HG03521 (cell line): Measurements from ENCODE around the gene RHCE.
"Not testable (repeated sequence)": the region's sequence is repeated elsewhere in the genome, so short reads cannot be mapped to it uniquely, and the experiment has no call there.

ENCODE experiments used
- ATAC-seq: cut with Tn5 transposase; IDR thresholded peaks from one replicate; pipeline ENCODE4 v1.9.1; 2021; ENCODE audit warnings: mild to moderate bottlenecking, moderate library complexity; ENCODE audit not compliant: unreplicated experiment

Gene RHCE

DNA sequence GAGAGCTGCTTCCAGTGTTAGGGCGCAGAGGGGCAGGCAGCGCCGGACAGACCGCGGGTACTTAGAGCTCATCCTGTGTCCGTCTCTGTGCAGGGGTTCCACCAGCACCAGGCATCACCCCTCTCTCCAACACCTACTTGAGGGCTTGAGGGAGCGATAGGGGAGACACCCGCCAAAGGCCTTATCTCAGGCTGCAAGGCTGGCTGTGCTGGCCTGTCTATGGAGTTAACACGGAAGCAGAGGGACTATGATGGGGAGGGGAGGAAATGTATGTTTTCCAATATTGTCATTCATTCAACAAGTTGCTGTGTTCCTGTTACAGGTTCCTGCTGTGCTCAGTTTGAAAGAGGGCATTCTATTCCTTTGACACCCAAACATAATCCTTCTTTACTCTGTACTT is at the start of gene RHCE:
TSS of gene RHCE (minus strand) at position 111 of the 400 bp plus-strand sequence. CDS start at position 72, 39 bp downstream.
- not testable (repeated sequence) for ATAC-seq

DNA sequence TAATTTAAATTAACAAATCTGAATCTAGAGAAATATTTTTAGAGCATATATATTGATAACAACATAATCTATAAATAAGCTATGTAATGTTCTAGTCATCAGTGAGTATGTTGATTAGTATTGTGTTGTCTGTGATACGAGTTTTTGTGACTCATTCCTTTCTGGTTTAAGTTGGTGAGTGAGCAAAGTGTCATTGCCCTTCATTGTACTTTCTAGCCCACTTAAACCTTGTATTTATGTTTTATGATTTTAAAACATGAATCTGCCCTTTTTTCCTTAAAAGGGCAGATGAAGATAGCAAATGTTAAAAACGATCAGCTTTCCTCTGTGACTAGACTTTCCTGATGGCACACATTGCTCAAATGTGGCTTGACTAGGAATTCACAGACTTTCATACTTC is 48.6 kb upstream of the RHCE start:
- no peak for ATAC-seq

DNA sequence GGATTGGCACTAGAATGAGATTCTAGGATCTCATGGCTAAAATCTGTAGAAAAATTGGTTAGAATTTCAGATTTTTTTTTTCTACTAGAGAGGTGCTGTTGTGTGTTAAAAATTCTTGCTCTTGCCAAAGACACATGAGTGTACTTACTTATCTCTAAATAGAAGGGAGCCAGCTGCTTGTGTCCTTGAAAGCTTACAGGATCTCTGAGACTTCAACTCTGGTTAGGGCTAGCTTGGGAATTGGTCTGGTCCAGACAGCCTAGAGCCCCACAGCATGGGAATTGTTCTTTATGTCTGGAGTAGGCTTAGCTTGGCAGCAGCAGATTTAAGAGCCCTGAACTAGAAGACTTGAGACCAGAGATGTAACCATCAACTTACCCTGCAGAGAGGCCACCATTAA is 47.4 kb upstream of the RHCE start:
- ATAC-seq = no peak

DNA sequence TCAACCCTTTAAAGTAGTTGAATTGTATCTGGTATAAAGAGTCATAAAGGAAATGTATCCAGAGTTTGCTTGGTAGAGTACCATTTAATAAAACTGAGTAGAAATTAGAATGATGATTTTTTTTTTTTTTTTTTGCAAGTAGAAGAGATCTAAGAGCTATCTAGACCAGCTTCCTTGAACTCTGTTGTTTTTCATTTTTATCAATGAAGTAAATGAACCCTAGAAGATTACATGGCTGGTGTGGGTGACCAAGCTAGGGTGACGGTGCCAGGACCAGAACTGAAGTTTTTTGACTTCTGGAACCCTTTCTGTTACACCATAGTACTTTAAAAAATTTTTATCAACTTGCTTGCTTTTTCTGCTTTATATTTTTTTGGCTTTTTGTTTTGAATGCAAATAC is 47.0 kb upstream of the RHCE start:
- ATAC-seq = no peak

DNA sequence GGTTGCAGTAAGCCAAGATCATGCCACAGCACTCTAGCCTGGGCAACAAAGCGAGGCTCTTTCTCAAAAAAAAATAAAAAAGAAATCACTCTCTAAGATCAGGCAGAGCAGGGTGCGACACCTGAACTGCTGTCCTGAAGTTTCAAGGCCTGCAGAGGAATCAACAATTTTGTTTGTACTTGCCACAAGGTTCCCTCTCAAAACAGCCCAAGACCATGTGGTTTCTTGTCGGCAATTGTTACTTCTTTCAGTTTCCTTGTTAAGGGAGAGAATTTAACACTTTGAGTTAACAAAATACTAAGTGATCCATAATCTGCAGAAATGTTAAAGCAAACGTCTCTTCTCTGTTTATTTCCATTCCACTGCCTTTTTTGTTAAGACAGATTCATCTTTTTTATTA is 46.6 kb upstream of the RHCE start:
- ATAC-seq = no peak

DNA sequence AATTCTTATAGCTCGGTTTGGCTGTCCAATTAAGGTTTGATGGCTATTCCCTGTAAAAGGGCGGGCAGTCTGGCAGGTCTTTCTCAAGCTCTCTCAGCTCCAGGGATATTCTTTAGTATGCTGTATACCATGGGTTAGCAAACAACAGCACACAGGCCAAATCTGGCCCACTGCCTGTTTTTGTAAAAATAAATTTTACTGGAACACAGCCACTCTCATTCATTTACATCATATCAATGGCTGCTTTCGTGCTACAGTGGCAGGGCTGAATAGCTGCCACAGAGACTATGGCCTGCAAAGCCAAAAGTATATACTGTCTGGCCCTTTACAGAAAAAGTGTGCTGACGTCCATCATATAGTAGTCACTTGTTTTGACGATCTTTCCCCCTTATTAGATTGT is 42.1 kb upstream of the RHCE start:
- ATAC-seq = no peak

DNA sequence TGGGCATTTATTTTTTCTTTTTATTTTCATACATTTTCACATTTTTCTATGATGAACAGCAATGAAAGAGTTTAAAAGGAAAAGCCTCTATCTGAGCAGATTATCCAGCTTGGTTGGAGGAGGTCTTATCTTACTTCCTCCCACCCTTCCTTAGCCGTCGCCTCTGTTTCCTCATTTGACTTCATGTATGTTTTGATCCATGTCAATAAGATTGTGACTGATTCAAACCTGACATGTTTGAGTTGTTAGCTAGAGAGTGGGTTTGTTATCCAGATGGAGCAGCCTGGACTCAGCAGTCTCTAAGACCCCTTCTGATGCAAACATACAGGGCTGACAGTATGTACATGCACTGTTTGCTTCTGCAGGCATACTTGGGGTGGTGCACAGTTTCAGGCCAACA is 41.2 kb upstream of the RHCE start:
- no peak for ATAC-seq

DNA sequence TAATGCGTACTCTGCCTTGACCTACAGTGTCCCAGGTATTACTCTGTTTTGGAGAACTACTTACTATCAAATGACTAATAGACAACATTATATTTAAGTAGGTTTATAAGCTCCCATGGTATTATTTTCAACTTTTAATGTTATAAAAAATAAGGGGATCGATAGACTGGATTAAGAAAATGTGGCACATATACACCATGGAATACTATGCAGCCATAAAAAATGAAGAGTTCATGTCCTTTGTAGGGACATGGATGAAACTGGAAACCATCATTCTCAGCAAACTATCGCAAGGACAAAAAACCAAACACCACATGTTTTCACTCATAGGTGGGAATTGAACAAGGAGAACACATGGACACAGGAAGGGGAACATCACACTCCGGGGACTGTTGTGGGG is 40.2 kb upstream of the RHCE start:
- not testable (repeated sequence) for ATAC-seq

DNA sequence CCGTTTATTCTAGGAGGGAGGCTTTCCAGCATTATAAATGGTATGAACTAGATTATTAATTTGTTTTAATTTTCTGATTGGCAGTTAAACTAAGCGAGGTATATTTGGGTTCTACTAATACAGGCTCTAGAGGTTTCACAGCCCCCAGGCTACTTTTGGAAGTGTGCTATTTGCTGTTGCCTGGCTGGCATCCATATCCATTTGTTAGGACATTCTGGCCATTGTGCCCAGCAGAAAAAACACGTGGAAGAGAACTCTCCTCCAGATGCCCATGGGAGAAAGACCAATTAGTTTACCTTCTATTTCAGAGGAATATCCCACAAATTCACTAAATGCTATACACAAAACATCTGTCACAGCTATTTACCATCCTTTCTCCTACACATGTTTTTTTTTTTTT is 39.4 kb upstream of the RHCE start:
- ATAC-seq = no peak

DNA sequence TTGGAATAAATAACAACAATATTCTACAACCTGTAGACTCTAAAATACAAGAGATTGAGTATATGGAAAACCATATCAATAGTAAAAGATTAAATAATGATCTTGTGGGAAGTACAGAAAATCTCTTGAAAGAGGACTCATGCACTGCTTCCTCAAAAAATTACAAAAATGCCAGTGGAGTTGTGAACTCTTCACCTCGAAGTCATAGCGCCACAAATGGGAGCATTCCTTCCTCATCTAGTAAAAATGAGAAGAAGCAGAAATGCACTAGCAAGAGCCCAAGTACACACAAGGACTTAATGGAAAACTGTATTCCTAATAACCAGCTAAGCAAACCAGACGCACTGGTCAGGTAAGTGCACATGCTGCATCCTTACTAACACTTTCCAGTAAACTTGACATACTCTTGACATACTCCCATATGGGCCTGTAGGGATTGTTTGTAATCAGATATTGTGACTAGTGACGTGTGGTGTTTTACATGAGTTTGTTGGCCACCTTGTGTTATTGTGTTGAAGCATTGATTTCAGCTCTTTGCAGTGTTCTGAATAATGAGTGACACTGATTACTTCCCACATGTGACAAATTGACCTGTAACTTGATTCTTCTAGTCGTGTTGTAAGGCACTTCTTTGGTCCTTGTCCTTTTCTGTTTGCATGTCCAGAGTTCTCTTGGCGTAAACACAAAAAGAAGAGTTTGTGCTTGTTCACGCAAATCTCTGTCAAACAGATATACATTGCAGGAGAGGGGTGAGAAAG is 38.1 kb upstream of the RHCE start:
- no peak for ATAC-seq

DNA sequence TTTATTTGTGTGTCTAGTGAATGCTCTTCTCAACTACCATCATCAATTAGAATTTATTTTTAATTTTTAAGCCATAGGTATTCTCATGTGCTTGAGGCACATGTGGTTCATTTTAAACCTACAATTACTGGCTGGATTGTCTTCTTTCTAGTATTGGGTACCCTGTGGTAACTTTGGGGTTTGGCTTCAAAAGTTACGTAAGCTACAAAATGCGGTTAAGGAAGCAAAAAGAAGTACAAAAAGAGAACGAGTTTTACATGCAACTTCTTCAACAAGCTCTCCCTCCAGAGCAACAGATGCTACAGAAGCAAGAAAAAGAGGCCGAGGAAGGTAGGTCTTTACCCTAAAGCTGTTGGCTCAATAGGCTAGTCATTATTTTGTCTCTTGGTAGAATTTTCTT is 35.9 kb upstream of the RHCE start:
- ATAC-seq = no peak

- no peak for ATAC-seq
Observed at GRCh38 chr1:25451908-25452307, 31.3 kb upstream of the RHCE start.

DNA sequence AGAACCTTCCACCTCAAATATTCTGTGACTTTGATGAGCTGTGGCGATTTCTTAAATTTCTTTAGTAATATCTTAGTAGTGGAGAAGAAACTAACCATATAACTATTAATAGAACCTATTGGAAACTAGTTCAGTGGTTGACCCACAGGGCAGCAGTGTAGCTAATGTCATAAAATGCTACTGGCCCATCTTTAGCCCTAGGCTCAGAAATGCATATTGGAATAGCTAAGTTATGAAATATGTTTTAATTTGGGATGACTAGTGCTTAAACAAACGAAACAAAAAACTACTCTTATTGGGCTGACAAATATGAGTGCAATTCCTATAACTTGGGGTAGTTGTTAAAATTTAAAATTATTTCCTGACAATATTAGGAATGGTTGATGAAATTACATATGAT is 30.3 kb upstream of the RHCE start:
- ATAC-seq = no peak

GRCh38 chr1:25447547-25447946 is 26.9 kb upstream of the RHCE start:
- ATAC-seq = no peak

GRCh38 chr1:25445993-25446538 is 25.4 kb upstream of the RHCE start:
- no peak for ATAC-seq

DNA sequence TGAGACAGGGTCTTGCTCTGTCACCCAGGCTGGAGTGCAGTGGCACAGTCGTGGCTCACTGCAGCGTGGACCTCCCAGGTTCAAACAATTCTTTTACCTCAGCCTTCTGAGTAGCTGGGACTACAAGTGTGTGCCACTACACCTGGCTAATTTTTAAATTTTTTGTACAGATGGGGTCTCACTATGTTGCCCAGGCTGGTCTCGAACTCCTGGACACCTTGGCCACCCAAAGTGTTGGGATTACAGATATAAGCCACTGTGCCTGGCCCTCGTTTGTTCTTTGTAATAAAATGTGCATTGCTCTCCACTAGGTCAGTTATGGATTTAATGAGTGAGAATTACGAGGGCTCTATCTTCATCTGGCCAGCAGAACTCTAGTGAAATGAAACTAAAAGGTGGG is 24.0 kb upstream of the RHCE start:
- ATAC-seq = not testable (repeated sequence)

DNA sequence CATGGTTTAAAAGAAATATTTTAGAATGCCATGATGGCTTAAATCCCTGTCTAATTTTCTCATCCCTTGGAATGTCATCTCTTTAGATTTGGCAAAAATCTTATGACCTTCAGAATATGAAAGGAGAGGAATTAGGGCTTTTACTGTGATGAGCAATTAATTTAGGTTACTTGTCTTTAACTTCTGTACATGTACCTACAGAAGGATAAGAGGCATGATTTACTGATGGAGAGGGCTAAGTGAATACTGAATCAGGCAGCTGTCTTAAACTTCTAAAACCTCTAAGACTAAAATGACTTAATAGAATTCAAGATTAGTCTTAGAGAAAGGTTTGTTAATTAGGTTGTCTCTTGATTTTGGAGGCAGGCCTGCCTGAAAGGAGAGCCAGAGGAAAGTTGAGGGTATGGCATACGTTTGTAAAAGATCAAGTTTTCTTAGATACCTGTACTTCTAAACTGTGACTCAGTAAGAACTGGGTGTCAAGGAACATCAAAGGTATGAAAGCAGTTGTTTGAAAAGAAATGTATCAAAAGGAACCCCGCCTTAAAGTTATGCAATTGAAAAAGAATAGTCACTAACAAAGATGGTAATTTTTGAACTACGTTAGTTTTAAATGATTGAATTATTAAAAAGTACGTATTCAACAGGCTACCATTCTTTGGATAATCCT is 22.5 kb upstream of the RHCE start:
- ATAC-seq = no peak

DNA sequence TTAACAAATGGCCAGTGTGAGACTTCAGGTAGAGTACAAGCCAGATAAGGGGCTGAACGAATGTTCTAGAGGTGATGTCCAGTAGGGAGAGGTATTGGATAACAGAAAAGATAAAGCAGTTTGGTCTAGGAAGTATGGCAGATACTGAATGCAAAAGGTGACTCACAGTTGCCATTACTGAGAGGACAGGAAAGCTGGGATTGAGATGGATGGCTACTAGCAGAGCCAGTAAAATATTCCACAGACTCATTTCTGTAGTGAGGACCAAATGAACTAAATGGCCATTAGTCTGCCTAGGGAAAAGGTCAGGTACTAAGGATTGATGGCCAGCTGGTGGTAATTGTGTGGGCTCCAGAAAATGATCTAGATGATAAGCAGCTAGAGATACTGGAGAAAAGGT is 21.6 kb upstream of the RHCE start:
- no peak for ATAC-seq

DNA sequence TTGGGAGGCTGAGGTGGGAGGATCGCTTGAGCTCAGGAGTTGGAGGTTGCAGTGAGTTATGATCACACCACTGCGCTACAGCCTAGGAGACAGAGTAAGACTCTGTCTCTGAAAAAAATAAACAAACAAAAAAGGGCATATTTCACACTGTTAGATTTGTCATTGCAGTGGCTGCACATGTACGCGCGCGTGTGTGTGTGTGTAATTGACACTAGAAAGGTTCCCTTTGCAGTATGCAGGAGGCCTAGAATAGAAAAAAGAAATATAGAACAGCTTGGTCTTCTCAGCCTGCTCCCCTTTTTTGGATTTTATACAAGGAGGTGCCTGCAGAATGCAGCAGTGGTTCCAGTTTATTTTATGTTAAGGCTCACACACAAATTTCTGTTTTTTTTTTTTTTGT is 18.7 kb upstream of the RHCE start:
- no peak for ATAC-seq

DNA sequence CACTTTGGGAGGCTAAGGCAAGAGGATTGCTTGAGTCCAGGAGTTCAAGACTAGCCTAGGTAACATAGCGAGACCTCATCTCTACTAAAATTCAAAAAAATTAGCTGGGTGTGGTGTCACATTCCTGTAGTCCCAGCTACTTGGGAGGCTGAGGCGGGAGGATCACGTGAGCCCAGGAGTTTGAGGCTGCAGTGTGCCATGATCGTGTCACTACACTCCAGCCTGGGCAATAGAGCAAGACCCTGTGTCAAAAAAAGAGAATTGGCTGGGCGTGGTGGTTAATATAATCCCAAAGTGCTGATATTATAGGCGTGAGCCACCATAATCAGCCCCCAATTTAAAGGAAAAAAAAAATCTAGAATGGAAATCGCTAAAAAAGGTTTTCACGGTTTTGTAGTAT is 17.0 kb upstream of the RHCE start:
- no peak for ATAC-seq

DNA sequence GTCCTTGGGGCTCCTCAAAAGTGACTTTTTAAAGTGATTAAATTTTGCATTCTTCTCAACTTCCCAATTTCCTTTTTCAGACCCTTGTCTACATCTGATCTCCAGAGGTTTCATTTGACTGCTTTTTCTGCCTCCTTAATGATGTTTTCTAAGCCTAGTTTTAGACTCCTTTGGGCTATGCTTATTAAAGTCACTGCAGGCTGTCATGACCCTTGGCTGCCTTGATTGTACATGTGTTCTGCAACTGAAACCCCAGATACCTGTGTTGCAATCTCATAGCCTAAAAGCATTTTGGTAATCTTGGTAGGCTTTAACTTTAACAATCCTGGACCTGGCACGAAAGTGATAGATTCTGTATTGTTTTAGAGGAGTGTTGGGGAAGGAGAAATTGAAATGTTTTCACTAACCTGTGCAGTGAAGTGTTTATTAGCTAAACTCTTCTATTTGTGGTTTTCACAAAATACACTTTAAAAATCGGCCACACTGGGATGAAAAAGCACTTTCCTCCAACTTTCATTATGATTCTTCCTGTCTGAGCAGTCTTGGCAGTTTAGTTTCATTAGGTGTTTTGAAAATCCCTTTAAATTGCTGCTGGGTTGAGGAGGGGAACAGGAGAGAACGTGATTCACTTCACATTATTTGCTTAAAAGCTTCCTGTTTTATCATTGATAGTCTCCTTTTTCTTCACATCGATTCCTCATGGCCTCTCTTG is 14.9 kb upstream of the RHCE start:
- ATAC-seq = no peak
